ENCODE data around the gene RNU4-1.
A peak's percentile ranks its signal among the peaks of the same experiment; 100 is the strongest.

Gene RNU4-1

GRCh38 chr12:120290609-120291305 is 2.3 kb downstream of the RNU4-1 start:
- no peak for DNase-seq (ENCODE audit: low read depth)

GRCh38 chr12:120287491-120287890 is 5.5 kb downstream of the RNU4-1 start:
- DNase-seq (ENCODE audit: low read depth) = no peak

GRCh38 chr12:120286768-120287490 is 6.1 kb downstream of the RNU4-1 start:
- no peak for DNase-seq (ENCODE audit: low read depth)

GRCh38 chr12:120284381-120284780 is 8.7 kb downstream of the RNU4-1 start:
- DNase-seq (ENCODE audit: low read depth) = no peak

GRCh38 chr12:120283318-120283717 is 9.7 kb downstream of the RNU4-1 start:
- no peak for DNase-seq (ENCODE audit: low read depth)

- no peak for DNase-seq (ENCODE audit: low read depth)
Observed at GRCh38 chr12:120278137-120279069, 14.6 kb downstream of the RNU4-1 start.

GRCh38 chr12:120276734-120277133 is 16.3 kb downstream of the RNU4-1 start:
- DNase-seq (ENCODE audit: low read depth) = no peak

- no peak for DNase-seq (ENCODE audit: low read depth)
Observed at GRCh38 chr12:120267736-120268135, 25.3 kb downstream of the RNU4-1 start.

- no peak for DNase-seq (ENCODE audit: low read depth)
Observed at GRCh38 chr12:120266180-120266870, 26.7 kb downstream of the RNU4-1 start.

GRCh38 chr12:120265473-120266179 is 27.4 kb downstream of the RNU4-1 start, which contains the start of gene PXN:
PXN (minus strand) TSS chr12:120265730; CDS start chr12:120265629, 101 bp downstream.
- DNase-seq (ENCODE audit: low read depth) = peak; percentile 91

GRCh38 chr12:120264904-120265472 is 28.0 kb downstream of the RNU4-1 start:
- no peak for DNase-seq (ENCODE audit: low read depth)

- no peak for DNase-seq (ENCODE audit: low read depth)
Observed at GRCh38 chr12:120264086-120264903, 28.7 kb downstream of the RNU4-1 start.

GRCh38 chr12:120263748-120264085 is 29.3 kb downstream of the RNU4-1 start:
- DNase-seq (ENCODE audit: low read depth) = no peak

- DNase-seq (ENCODE audit: low read depth) = no peak
Observed at GRCh38 chr12:120262852-120263747, 29.9 kb downstream of the RNU4-1 start.

GRCh38 chr12:120261951-120262851 is 30.8 kb downstream of the RNU4-1 start:
- no peak for DNase-seq (ENCODE audit: low read depth)

GRCh38 chr12:120260607-120261006 is 32.4 kb downstream of the RNU4-1 start:
- DNase-seq (ENCODE audit: low read depth) = no peak

- no peak for DNase-seq (ENCODE audit: low read depth)
Observed at GRCh38 chr12:120259418-120260202, 33.4 kb downstream of the RNU4-1 start.

All from activated T-helper 1 cell treated with Interleukin-2 at 50 U/mL for 16 hours (primary cell).